PC-9 (cell line): ENCODE results near the gene H6PD. TPM values are rescaled to one million over a fixed set of nuclear protein-coding genes. Genes with fewer than 3 reads are reported as not detected.

Experiments
- BruUV-seq: library from RNA; stranded (reverse); fragments of 400-500 nt; replicated peaks from 2 replicates; lab custom pipeline; 2021; lab: Mats Ljungman, UMichigan
- CTCF ChIA-PET: fragments of 300-600 bp; sonication (Branson Sonifier 250); formaldehyde crosslinking; loops from one replicate; lab custom pipeline; 2022; ENCODE audit warnings: antibody characterized with exemption; lab: Charles Lee
- POLR2A ChIA-PET: fragments of 300-600 bp; sonication (Branson Sonifier 250); formaldehyde crosslinking; loops from one replicate; lab custom pipeline; 2022; ENCODE audit warnings: antibody characterized with exemption; ENCODE audit not compliant: unreplicated experiment; lab: Charles Lee
- DNase-seq, 2 experiments: peaks; one replicate each; pipeline versions ENCODE4 v3.0.0 to v3.0.0-alpha.2; 2015 to 2022; ENCODE audit warnings: mixed read lengths in 1 of 2
- H2AFZ ChIP-seq: fragments of 200-600 bp; sonication (generic); 2 replicates; pipeline ENCODE4 v1.8.1; 2017; ENCODE audit warnings: antibody characterized with exemption
- H3F3A ChIP-seq: fragments of 200-600 bp; sonication (generic); 2 replicates; pipeline ENCODE4 v1.8.1; 2017; ENCODE audit warnings: antibody characterized with exemption, mild to moderate bottlenecking, low read depth; ENCODE audit not compliant: insufficient read depth
- H3K27ac ChIP-seq: fragments of 200-600 bp; sonication (generic); 2 replicates; pipeline ENCODE4 v1.6.1; 2016; ENCODE audit warnings: mixed run types
- H3K27me3 ChIP-seq: fragments of 200-600 bp; sonication (generic); 2 replicates; pipeline ENCODE4 v1.6.1; 2016; ENCODE audit warnings: low read depth, mixed run types; ENCODE audit not compliant: insufficient read depth
- H3K36me3 ChIP-seq: fragments of 200-600 bp; sonication (generic); 2 replicates; pipeline ENCODE4 v1.6.1; 2016; ENCODE audit warnings: low read depth, mixed run types
- H3K4me1 ChIP-seq: fragments of 200-600 bp; sonication (generic); replicated peaks from 2 replicates; pipeline ENCODE4 v1.6.1; 2016; ENCODE audit warnings: mixed run types; ENCODE audit not compliant: insufficient read depth
- H3K4me2 ChIP-seq: fragments of 200-600 bp; sonication (generic); 2 replicates; pipeline ENCODE4 v1.6.1; 2017; ENCODE audit warnings: mixed run types
- H3K4me3 ChIP-seq: fragments of 200-600 bp; sonication (generic); 2 replicates; pipeline ENCODE4 v1.6.1; 2016; ENCODE audit warnings: mixed run types
- H3K79me2 ChIP-seq: fragments of 200-600 bp; sonication (generic); 2 replicates; pipeline ENCODE4 v1.6.1; 2017; ENCODE audit warnings: low read depth, mixed run types
- H3K9me2 ChIP-seq: fragments of 200-600 bp; sonication (generic); 2 replicates; pipeline ENCODE4 v1.8.1; 2017; ENCODE audit warnings: mild to moderate bottlenecking; ENCODE audit not compliant: insufficient read depth
- H3K9me3 ChIP-seq: fragments of 200-600 bp; sonication (generic); 2 replicates; pipeline ENCODE4 v1.8.1; 2016; ENCODE audit warnings: low read depth; ENCODE audit not compliant: insufficient read depth
- H4K20me1 ChIP-seq: fragments of 200-600 bp; sonication (generic); 2 replicates; pipeline ENCODE4 v1.8.1; 2017; ENCODE audit not compliant: insufficient read depth
- EZH2 ChIP-seq: fragments of 200-600 bp; sonication (generic); IDR thresholded peaks from 2 replicates; pipeline ENCODE4 v1.8.0; 2017; ENCODE audit warnings: antibody characterized with exemption, low read depth
- intact Hi-C: fragments of 100-400 bp; cut with micrococcal nuclease; formaldehyde crosslinking; loops from one replicate; pipeline ENCODE4 v1.10.0; 2022; ENCODE audit not compliant: unreplicated experiment
- total RNA-seq: library from RNA; stranded (reverse); gene quantifications from 2 replicates; pipeline ENCODE4 v1.2.3, GENCODE V29; 2021
- TF ChIP-seq, protein P1 (sequence below): fragments of 200-600 bp; sonication (generic); conservative IDR thresholded peaks from 2 replicates; pipeline ENCODE4 v1.6.1; 2017; ENCODE audit warnings: mixed run types, antibody characterized with exemption, mild to moderate bottlenecking, moderate library complexity

H6PD gene
- total RNA-seq, 1 experiment from 2014 or later = 31.1 TPM

DNA sequence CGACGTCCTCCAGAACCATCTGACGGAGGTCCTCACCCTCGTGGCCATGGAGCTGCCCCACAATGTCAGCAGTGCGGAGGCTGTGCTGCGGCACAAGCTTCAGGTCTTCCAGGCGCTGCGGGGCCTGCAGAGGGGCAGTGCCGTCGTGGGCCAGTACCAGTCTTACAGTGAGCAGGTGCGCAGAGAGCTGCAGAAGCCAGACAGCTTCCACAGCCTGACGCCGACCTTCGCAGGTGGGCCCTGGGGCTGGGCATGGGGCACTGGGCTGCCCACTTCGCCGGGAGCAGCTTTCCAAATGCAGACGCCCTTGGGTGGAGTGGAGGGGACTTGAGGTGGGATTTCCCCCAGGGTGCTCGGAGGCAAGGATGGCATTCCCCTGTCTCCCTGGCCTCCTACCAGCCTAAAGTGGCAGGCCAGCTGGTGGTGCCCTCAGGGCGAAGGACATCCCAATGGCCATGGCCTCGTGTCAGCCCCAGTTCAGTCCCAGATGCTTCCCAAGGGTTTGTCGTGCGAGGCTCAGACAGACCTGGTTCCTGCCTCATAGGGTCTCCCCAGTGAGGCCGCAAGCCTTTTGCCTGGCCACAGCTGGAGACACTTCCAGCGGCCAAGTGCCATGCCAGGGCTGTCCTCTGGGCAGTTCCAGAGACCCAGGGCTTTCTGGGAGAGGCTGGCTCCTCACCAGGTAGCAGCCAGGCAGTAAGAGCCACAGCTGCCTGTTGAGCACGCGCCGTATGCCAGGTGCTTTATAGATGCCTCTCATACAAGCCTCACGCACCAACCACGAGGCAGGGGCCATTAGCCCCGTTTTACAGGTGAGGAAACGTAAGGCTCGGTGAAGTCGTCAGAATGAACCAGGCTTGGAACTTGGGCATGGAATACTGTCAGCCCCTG, 27.8 kb downstream of the H6PD start:
- no peak for DNase-seq
- no TSS peak for BruUV-seq
- H3K36me3 ChIP-seq = no peaks in the 10 kb centered on the region
- no peaks in the 10 kb centered on the region for H4K20me1 ChIP-seq
- ChIA-PET POLR2A (no interaction called here), CTCF (no interaction called here)
- no peaks in the 10 kb centered on the region for H3K4me1 ChIP-seq
- H3K27me3 ChIP-seq = no peaks in the 10 kb centered on the region
- no peak overlapping the region for H3K4me2 ChIP-seq
- peaks cover 7% of the 10 kb centered on the region for H3K9me3 ChIP-seq
- H3F3A ChIP-seq = peaks cover 18% of the 10 kb centered on the region; the same call in 1 of the 2 replicates
- no peak overlapping the region for H3K4me3 ChIP-seq
- intact Hi-C loops = no loop called here
- H2AFZ ChIP-seq = no peak overlapping the region
- no peaks in the 10 kb centered on the region for H3K79me2 ChIP-seq
- TF ChIP-seq, protein P1, sequence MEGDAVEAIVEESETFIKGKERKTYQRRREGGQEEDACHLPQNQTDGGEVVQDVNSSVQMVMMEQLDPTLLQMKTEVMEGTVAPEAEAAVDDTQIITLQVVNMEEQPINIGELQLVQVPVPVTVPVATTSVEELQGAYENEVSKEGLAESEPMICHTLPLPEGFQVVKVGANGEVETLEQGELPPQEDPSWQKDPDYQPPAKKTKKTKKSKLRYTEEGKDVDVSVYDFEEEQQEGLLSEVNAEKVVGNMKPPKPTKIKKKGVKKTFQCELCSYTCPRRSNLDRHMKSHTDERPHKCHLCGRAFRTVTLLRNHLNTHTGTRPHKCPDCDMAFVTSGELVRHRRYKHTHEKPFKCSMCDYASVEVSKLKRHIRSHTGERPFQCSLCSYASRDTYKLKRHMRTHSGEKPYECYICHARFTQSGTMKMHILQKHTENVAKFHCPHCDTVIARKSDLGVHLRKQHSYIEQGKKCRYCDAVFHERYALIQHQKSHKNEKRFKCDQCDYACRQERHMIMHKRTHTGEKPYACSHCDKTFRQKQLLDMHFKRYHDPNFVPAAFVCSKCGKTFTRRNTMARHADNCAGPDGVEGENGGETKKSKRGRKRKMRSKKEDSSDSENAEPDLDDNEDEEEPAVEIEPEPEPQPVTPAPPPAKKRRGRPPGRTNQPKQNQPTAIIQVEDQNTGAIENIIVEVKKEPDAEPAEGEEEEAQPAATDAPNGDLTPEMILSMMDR = no peak
- TF ChIP-seq EZH2 = no peak
- no peak overlapping the region for H3K27ac ChIP-seq
- H3K9me2 ChIP-seq = no peaks in the 10 kb centered on the region

DNA sequence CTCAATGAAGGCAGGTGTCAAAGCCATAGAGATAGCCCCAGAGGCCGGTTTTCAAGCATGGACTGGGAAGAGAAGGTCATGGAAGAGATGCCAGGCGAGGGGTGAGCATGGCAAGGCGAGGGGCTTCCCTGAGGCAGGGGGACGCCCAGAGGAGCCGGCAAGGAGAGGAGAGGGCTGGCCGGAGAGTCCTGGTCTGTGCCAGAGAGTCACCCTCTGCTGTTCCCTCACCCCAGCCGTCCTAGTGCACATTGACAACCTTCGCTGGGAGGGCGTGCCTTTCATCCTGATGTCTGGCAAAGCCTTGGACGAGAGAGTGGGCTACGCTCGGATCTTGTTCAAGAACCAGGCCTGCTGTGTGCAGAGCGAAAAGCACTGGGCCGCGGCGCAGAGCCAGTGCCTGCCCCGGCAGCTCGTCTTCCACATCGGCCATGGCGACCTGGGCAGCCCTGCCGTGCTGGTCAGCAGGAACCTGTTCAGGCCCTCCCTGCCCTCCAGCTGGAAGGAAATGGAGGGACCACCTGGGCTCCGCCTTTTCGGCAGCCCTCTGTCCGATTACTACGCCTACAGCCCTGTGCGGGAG, 28.8 kb downstream of the H6PD start:
- Histone ChIP-seq H3K27me3 (no peaks in the 10 kb centered on the region), H3F3A (peaks cover 15% of the 10 kb centered on the region; the same call in 1 of the 2 replicates), H3K4me3 (no peak overlapping the region), H3K27ac (no peak overlapping the region), H4K20me1 (no peaks in the 10 kb centered on the region), H3K9me2 (no peaks in the 10 kb centered on the region), H3K36me3 (no peaks in the 10 kb centered on the region), H3K4me2 (no peak overlapping the region), H3K4me1 (no peaks in the 10 kb centered on the region), H3K9me3 (peaks cover 4% of the 10 kb centered on the region), H3K79me2 (no peaks in the 10 kb centered on the region), H2AFZ (no peak overlapping the region)
- no peak for TF ChIP-seq EZH2
- TF ChIP-seq, protein P1 = no peak
- POLR2A ChIA-PET = no interaction called here
- CTCF ChIA-PET = no interaction called here
- intact Hi-C loops = no loop called here
- BruUV-seq = no TSS peak
- no peak for DNase-seq

- H4K20me1 ChIP-seq = no peaks in the 10 kb centered on the region
- POLR2A ChIA-PET = no interaction called here
- H3K27ac ChIP-seq = no peak overlapping the region
- no peaks in the 10 kb centered on the region for H3K4me1 ChIP-seq
- H3F3A ChIP-seq = peaks cover 9% of the 10 kb centered on the region; the same call in 1 of the 2 replicates
- H3K4me2 ChIP-seq = no peak overlapping the region
- H3K36me3 ChIP-seq = no peaks in the 10 kb centered on the region
- H3K9me3 ChIP-seq = no peaks in the 10 kb centered on the region
- CTCF ChIA-PET = no interaction called here
- no peaks in the 10 kb centered on the region for H3K27me3 ChIP-seq
- no peak overlapping the region for H3K4me3 ChIP-seq
- no peaks in the 10 kb centered on the region for H3K9me2 ChIP-seq
- TF ChIP-seq EZH2 = no peak
- TF ChIP-seq, protein P1 = no peak
- no TSS peak for BruUV-seq
- H3K79me2 ChIP-seq = no peaks in the 10 kb centered on the region
- no peak for DNase-seq
- intact Hi-C loops = no loop called here
- H2AFZ ChIP-seq = no peak overlapping the region
These were observed 29.7 kb downstream of the H6PD start for GRCh38 chr1:9263984-9264872.
